Thymus (tissue), 11 donors: Measurements from ENCODE around the gene LPP. TPM values are rescaled to one million over a fixed set of nuclear protein-coding genes. Genes with fewer than 3 reads are reported as not detected.

Experiments used
- DNase-seq, 9 donors: peaks; one replicate each; pipeline ENCODE4 v3.0.0-alpha.2; 2013; ENCODE audit warnings: low spot score in 9 of 9, low read depth in 6 of 9, missing footprints in 1 of 9
- H3K27ac ChIP-seq, 2 donors: one replicate each; pipeline ENCODE4 v1.5.1; 2013; ENCODE audit warnings: control low read depth in 1 of 2, low read depth in 1 of 2, low read length in 1 of 2, mild to moderate bottlenecking in 1 of 2, moderate library complexity in 1 of 2
- H3K27me3 ChIP-seq, 2 donors: one replicate each; pipeline ENCODE4 v1.5.1; 2013; ENCODE audit warnings: low read length in 1 of 2; ENCODE audit not compliant: control insufficient read depth in 2 of 2, insufficient read depth in 1 of 2
- H3K36me3 ChIP-seq, 2 donors: one replicate each; pipeline ENCODE4 v1.5.1; 2013; ENCODE audit warnings: low read length in 1 of 2, mild to moderate bottlenecking in 1 of 2, moderate library complexity in 1 of 2; ENCODE audit not compliant: control insufficient read depth in 2 of 2, insufficient read depth in 2 of 2
- H3K4me1 ChIP-seq, 2 donors: one replicate each; pipeline ENCODE4 v1.5.1; 2013; ENCODE audit warnings: low read length in 2 of 2; ENCODE audit not compliant: control insufficient read depth in 2 of 2, insufficient read depth in 2 of 2
- H3K4me3 ChIP-seq, 2 donors: one replicate each; pipeline ENCODE4 v1.5.1; 2013; ENCODE audit warnings: low read length in 2 of 2, control low read depth in 1 of 2, mild to moderate bottlenecking in 1 of 2
- H3K9me3 ChIP-seq, 2 donors: one replicate each; pipeline ENCODE4 v1.5.1; 2013; ENCODE audit warnings: low read length in 1 of 2, mild to moderate bottlenecking in 1 of 2; ENCODE audit not compliant: control insufficient read depth in 2 of 2, insufficient read depth in 1 of 2
- WGBS: extraction: QIAGEN DNeasy Blood & Tissue Kit; methylation state at CpG from one replicate; pipeline ENCODE4 v1.1.7; 2013; 5-methylcytosine and 5-hydroxymethylcytosine counted together
- polyA plus RNA-seq: library from polyadenylated mRNA; stranded (reverse); fragments of 200-250 nt; gene quantifications from one replicate; pipeline ENCODE4 v1.2.3, GENCODE V29; 2013
- total RNA-seq: library from RNA; stranded (reverse); fragments of 120-200 nt; gene quantifications from one replicate; pipeline ENCODE4 v1.2.4, GENCODE V29; 2013
- donor health status: healthy.

LPP gene
- total and polyA plus RNA-seq, 2 donors: 6.5 to 9.2 TPM

GRCh38 chr3:188855675-188856074 is 701.7 kb downstream of the LPP start:
- H3K4me1 ChIP-seq: peaks cover 0 to 3% of the 10 kb centered on the region in 2 donors
- no peak for DNase-seq
- no peaks in the 10 kb centered on the region for H3K27me3 ChIP-seq
- no peaks in the 10 kb centered on the region for H3K36me3 ChIP-seq
- no peaks in the 10 kb centered on the region for H3K9me3 ChIP-seq
- no peak overlapping the region for H3K4me3 ChIP-seq
- 96% methylated on average over 3 of the region's 3 CpGs for WGBS
- no peak overlapping the region for H3K27ac ChIP-seq

GRCh38 chr3:188860147-188860546 is 706.2 kb downstream of the LPP start:
- Histone ChIP-seq H3K9me3 (no peaks in the 10 kb centered on the region), H3K36me3 (no peaks in the 10 kb centered on the region), H3K27ac (no peak overlapping the region), H3K27me3 (no peaks in the 10 kb centered on the region), H3K4me1 (no peaks in the 10 kb centered on the region), H3K4me3 (no peak overlapping the region)
- DNase-seq: no peak
- 98% methylated on average over 3 of the region's 3 CpGs for WGBS

- no peaks in the 10 kb centered on the region for H3K4me1 ChIP-seq
- 84% methylated on average over 5 of the region's 5 CpGs for WGBS
- no peaks in the 10 kb centered on the region for H3K9me3 ChIP-seq
- H3K27ac ChIP-seq: no peak overlapping the region
- H3K27me3 ChIP-seq: no peaks in the 10 kb centered on the region
- no peak overlapping the region for H3K4me3 ChIP-seq
- peaks cover 0 to 4% of the 10 kb centered on the region in 2 donors for H3K36me3 ChIP-seq
- DNase-seq: no peak
Measured at GRCh38 chr3:188861842-188862744, 708.1 kb downstream of the LPP start.

GRCh38 chr3:188863999-188864406 is 710.0 kb downstream of the LPP start:
- no peaks in the 10 kb centered on the region for H3K4me1 ChIP-seq
- no peak overlapping the region for H3K4me3 ChIP-seq
- DNase-seq: no peak
- H3K27me3 ChIP-seq: no peaks in the 10 kb centered on the region
- WGBS: 65% methylated on average over 3 of the region's 3 CpGs
- peaks cover 0 to 4% of the 10 kb centered on the region in 2 donors for H3K36me3 ChIP-seq
- H3K27ac ChIP-seq: no peak overlapping the region
- no peaks in the 10 kb centered on the region for H3K9me3 ChIP-seq

GRCh38 chr3:188867691-188868265 is 713.8 kb downstream of the LPP start:
- Histone ChIP-seq H3K27me3 (no peaks in the 10 kb centered on the region), H3K4me1 (no peaks in the 10 kb centered on the region), H3K4me3 (no peak overlapping the region), H3K36me3 (peaks cover 0 to 4% of the 10 kb centered on the region in 2 donors), H3K27ac (no peak overlapping the region), H3K9me3 (no peaks in the 10 kb centered on the region)
- DNase-seq: no peak
- WGBS: 98% methylated on average over 4 of the region's 4 CpGs

GRCh38 chr3:188868803-188869202 is 714.8 kb downstream of the LPP start:
- Histone ChIP-seq H3K9me3 (no peaks in the 10 kb centered on the region), H3K27ac (no peak overlapping the region), H3K36me3 (peaks cover 0 to 8% of the 10 kb centered on the region in 2 donors), H3K27me3 (no peaks in the 10 kb centered on the region), H3K4me1 (no peaks in the 10 kb centered on the region), H3K4me3 (no peak overlapping the region)
- 98% methylated on average over 1 of the region's 1 CpG for WGBS
- no peak for DNase-seq

- Histone ChIP-seq H3K4me3 (no peak overlapping the region), H3K27ac (no peak overlapping the region), H3K4me1 (no peaks in the 10 kb centered on the region), H3K27me3 (no peaks in the 10 kb centered on the region), H3K9me3 (no peaks in the 10 kb centered on the region), H3K36me3 (peaks cover 4 to 14% of the 10 kb centered on the region in 2 donors)
- 96% methylated on average over 3 of the region's 3 CpGs for WGBS
- DNase-seq: no peak
Measured at GRCh38 chr3:188869628-188870027, 715.7 kb downstream of the LPP start.

GRCh38 chr3:188870431-188870830 is 716.5 kb downstream of the LPP start:
- H3K9me3 ChIP-seq: no peaks in the 10 kb centered on the region
- no peaks in the 10 kb centered on the region for H3K4me1 ChIP-seq
- WGBS: 98% methylated on average over 8 of the region's 8 CpGs
- no peaks in the 10 kb centered on the region for H3K27me3 ChIP-seq
- peaks cover 4 to 19% of the 10 kb centered on the region in 2 donors for H3K36me3 ChIP-seq
- H3K27ac ChIP-seq: no peak overlapping the region
- DNase-seq: no peak
- H3K4me3 ChIP-seq: no peak overlapping the region

GRCh38 chr3:188874576-188874975 is 720.6 kb downstream of the LPP start:
- WGBS: 96% methylated on average over 1 of the region's 1 CpG
- no peak for DNase-seq
- Histone ChIP-seq H3K27ac (no peak overlapping the region), H3K36me3 (peaks cover 4 to 20% of the 10 kb centered on the region in 2 donors), H3K4me3 (no peak overlapping the region), H3K9me3 (no peaks in the 10 kb centered on the region), H3K27me3 (no peaks in the 10 kb centered on the region), H3K4me1 (no peaks in the 10 kb centered on the region)
